GM12878 (cell line): ENCODE results near the gene OSBPL10. TPM values are rescaled to one million over a fixed set of nuclear protein-coding genes. Genes with fewer than 3 reads are reported as not detected.

Experiments used
- ATAC-seq: fragments of 200-7000 bp; cut with Tn5 transposase; 3 replicates; pipeline ENCODE4 v1.9.1; 2020; ENCODE audit warnings: mild to moderate bottlenecking, moderate library complexity
- BruUV-seq: library from RNA; stranded (reverse); fragments of 400-500 nt; replicated peaks from 2 replicates; lab custom pipeline; 2021; lab: Mats Ljungman, UMichigan
- CTCF ChIA-PET: fragments of 300-600 bp; sonication (Branson Sonifier 250); formaldehyde crosslinking; extraction: SDS; loops from one replicate; lab custom pipeline; 2021; ENCODE audit warnings: inconsistent platforms; lab: Yijun Ruan, JAX
- POLR2A ChIA-PET: fragments of 350-600 bp; formaldehyde crosslinking; extraction: SDS; loops from one replicate; lab custom pipeline; 2021; ENCODE audit warnings: inconsistent platforms; lab: Charles Lee
- RAD21 ChIA-PET: fragments of 300-600 bp; sonication (Branson Sonifier 250); formaldehyde crosslinking; loops from one replicate; lab custom pipeline; 2023; ENCODE audit warnings: antibody characterized with exemption; ENCODE audit not compliant: unreplicated experiment; lab: Charles Lee
- SMC1A ChIA-PET: fragments of 300-600 bp; sonication (Branson Sonifier 250); formaldehyde crosslinking; loops from one replicate; lab custom pipeline; 2023; ENCODE audit not compliant: unreplicated experiment, uncharacterized antibody; lab: Charles Lee
- DNase-seq: peaks from one replicate; pipeline ENCODE4 v3.0.0-alpha.2; 2011; ENCODE audit warnings: low read depth, low spot score
- FAIRE-seq: peaks from 3 replicates; lab custom pipeline; 2011; peaks lifted over from hg19 to GRCh38; lab: Jason Lieb, UNC
- H2AFZ ChIP-seq: 2 replicates; pipeline ENCODE4 v1.6.0; 2011; ENCODE audit warnings: low read depth, low read length, control low read depth; ENCODE audit not compliant: control insufficient read depth
- H3K27ac ChIP-seq: 2 replicates; pipeline ENCODE4 v1.5.1; 2011; ENCODE audit warnings: control low read depth; ENCODE audit not compliant: control insufficient read depth, insufficient read depth
- H3K27me3 ChIP-seq, 2 experiments: replicated peaks in 1 of 2; 2 replicates each; pipeline versions ENCODE4 v1.6.0 to v1.6.1; 2011; ENCODE audit warnings: low read length in 1 of 2; ENCODE audit not compliant: control insufficient read depth in 2 of 2, insufficient read depth in 2 of 2
- H3K36me3 ChIP-seq, 2 experiments: 2 replicates each; pipeline ENCODE4 v1.5.1; 2011; ENCODE audit warnings: low read length in 1 of 2; ENCODE audit not compliant: control insufficient read depth in 2 of 2, insufficient read depth in 2 of 2
- H3K4me1 ChIP-seq: 2 replicates; pipeline ENCODE4 v1.6.1; 2011; ENCODE audit warnings: mild to moderate bottlenecking, low read length, moderate library complexity, mixed read lengths; ENCODE audit not compliant: control insufficient read depth, insufficient read depth
- H3K4me2 ChIP-seq: 2 replicates; pipeline ENCODE4 v1.6.0; 2011; ENCODE audit warnings: control low read depth; ENCODE audit not compliant: control insufficient read depth, insufficient read depth
- H3K4me3 ChIP-seq: fragments of 200-600 bp; sonication (generic); 2 replicates; pipeline ENCODE4 v1.5.1; 2016
- H3K79me2 ChIP-seq: 2 replicates; pipeline ENCODE4 v1.6.0; 2011; ENCODE audit warnings: low read length; ENCODE audit not compliant: control insufficient read depth, insufficient read depth
- H3K9ac ChIP-seq: 2 replicates; pipeline ENCODE4 v1.8.0; 2011; ENCODE audit warnings: low read length, control low read depth, mixed read lengths; ENCODE audit not compliant: control insufficient read depth, insufficient read depth
- H3K9me3 ChIP-seq: replicated peaks from 3 replicates; pipeline ENCODE4 v1.5.1; 2011; ENCODE audit warnings: mild to moderate bottlenecking, low read length; ENCODE audit not compliant: control insufficient read depth, insufficient read depth
- H4K20me1 ChIP-seq: 2 replicates; pipeline ENCODE4 v1.6.0; 2011; ENCODE audit not compliant: control insufficient read depth, insufficient read depth
- ATF2 ChIP-seq: IDR thresholded peaks from 2 replicates; pipeline ENCODE4 v1.6.1; 2012; ENCODE audit warnings: low read length, inconsistent platforms
- CEBPZ ChIP-seq: fragments of 150-350 bp; IDR thresholded peaks from 2 replicates; pipeline ENCODE4 v1.6.1; 2016; ENCODE audit warnings: low read depth, low read length
- MLLT1 ChIP-seq: fragments of 450-650 bp; IDR thresholded peaks from 2 replicates; pipeline ENCODE4 v1.6.1; 2016; ENCODE audit warnings: mild to moderate bottlenecking
- RBBP5 ChIP-seq: fragments of 200-600 bp; sonication (generic); conservative IDR thresholded peaks from 2 replicates; pipeline ENCODE4 v1.6.1; 2016
- SIN3A ChIP-seq: IDR thresholded peaks from 2 replicates; pipeline ENCODE4 v1.6.1; 2012; ENCODE audit warnings: low read depth, low read length, improper control_type of control experiment
- ZBTB11 ChIP-seq: fragments of 450-650 bp; formaldehyde crosslinking; IDR thresholded peaks from 2 replicates; pipeline ENCODE4 v1.5.0; 2022; ENCODE audit warnings: mild to moderate bottlenecking, missing genetic modification characterization
- ZNF592 ChIP-seq: fragments of 450-650 bp; IDR thresholded peaks from 2 replicates; pipeline ENCODE4 v1.6.1; 2017; ENCODE audit warnings: mild to moderate bottlenecking, moderate library complexity
- WGBS: methylation state at CpG from one replicate; pipeline ENCODE4 v1.1.6; 2016; ENCODE audit warnings: low lambda C conversion rate; ENCODE audit not compliant: insufficient replicate concordance, insufficient coverage; ENCODE audit errors: missing lambda C conversion rate; 5-methylcytosine and 5-hydroxymethylcytosine counted together
- in situ Hi-C: fragments of 300-500 bp; cut with MboI; formaldehyde crosslinking; loops from 9 replicates; pipeline ENCODE4 v1.14.3; 2018; ENCODE audit warnings: mixed read lengths
- intact Hi-C: fragments of 100-400 bp; cut with micrococcal nuclease; formaldehyde crosslinking; loops from one replicate; pipeline ENCODE4 v1.14.2; 2022; ENCODE audit not compliant: unreplicated experiment
- polyA plus RNA-seq, 11 experiments: library from polyadenylated mRNA; depleted of rRNA in 4 of 11; unstranded in 6 of 11; stranded (reverse) in 5 of 11; fragments of >200 nt; fragmentation: Nextera tagmentation in 4 of 11; fragmentation: Illumina TruSeq in 1 of 11; extraction: Ambion mirVana in 4 of 11; extraction: Trizol in 1 of 11; gene quantifications; 1 replicate in 1 of 11; 2 replicates in 10 of 11; pipeline versions ENCODE4 v1.2.1 to v1.2.3, GENCODE V29; 2011 to 2016; ENCODE audit warnings: inconsistent platforms in 2 of 11, missing spikeins in 2 of 11, low read depth in 1 of 11
- total RNA-seq, 4 experiments: library from RNA; depleted of rRNA in 3 of 4; stranded (reverse); fragments of >200 nt in 3 of 4; fragmentation: Illumina TruSeq in 1 of 4; extraction: Trizol in 1 of 4; gene quantifications; 2 replicates each; pipeline versions ENCODE4 v1.2.1 to v1.2.3, GENCODE V29; 2013 to 2021

OSBPL10 gene
- total and polyA plus RNA-seq, 10 of the 15 experiments (the other 5 are each of a cell fraction or from before 2014, with no cell fraction given) = 0.03 to 0.25 (median 0.09) TPM; not detected in 5

GRCh38 chr3:31798840-31799239, 182.2 kb downstream of the OSBPL10 start (continued):
- no peak for TF ChIP-seq ZBTB11 (CRISPR knock-in tag)
- no peak for TF ChIP-seq RBBP5
- no peak for TF ChIP-seq MLLT1
- TF ChIP-seq ATF2 = no peak

GRCh38 chr3:31793821-31794220, 187.2 kb downstream of the OSBPL10 start:
- H3K9me3 ChIP-seq = no peaks in the 10 kb centered on the region; the same call in 2 of the 3 replicates
- H3K36me3 ChIP-seq = no peaks in the 10 kb centered on the region
- H3K4me1 ChIP-seq = no peaks in the 10 kb centered on the region
- no peaks in the 10 kb centered on the region for H3K27me3 ChIP-seq
- no peak overlapping the region for H2AFZ ChIP-seq
- no peak overlapping the region for H3K4me2 ChIP-seq
- H3K9ac ChIP-seq = no peak overlapping the region
- ATAC-seq = no peak
- no peak for DNase-seq
- no peaks in the 10 kb centered on the region for H3K79me2 ChIP-seq
- no TSS peak for BruUV-seq
- WGBS = 20% methylated on average over 4 of the region's 4 CpGs
- POLR2A ChIA-PET = interaction anchor here (0.6 kb wide), 1 partner anchor 353 kb away, joined by 3 read pairs; no protein-coding TSS in a partner anchor
- intact Hi-C loops = no loop called here
- in situ Hi-C loops = no loop called here
- RAD21 ChIA-PET = no interaction called here
- CTCF ChIA-PET = no interaction called here
- H3K27ac ChIP-seq = no peak overlapping the region
- H4K20me1 ChIP-seq = no peaks in the 10 kb centered on the region
- H3K4me3 ChIP-seq = no peak overlapping the region
- FAIRE-seq = no peak
- SMC1A ChIA-PET = no interaction called here
- TF ChIP-seq SIN3A (no peak), ZNF592 (no peak), CEBPZ (no peak)
